ENCODE results near the gene RAB27A. TPM values are rescaled to one million over a fixed set of nuclear protein-coding genes. Genes with fewer than 3 reads are reported as not detected.

Gene RAB27A
- 10 to 100 TPM; 21.0 to 40.7 TPM for total RNA-seq

DNA sequence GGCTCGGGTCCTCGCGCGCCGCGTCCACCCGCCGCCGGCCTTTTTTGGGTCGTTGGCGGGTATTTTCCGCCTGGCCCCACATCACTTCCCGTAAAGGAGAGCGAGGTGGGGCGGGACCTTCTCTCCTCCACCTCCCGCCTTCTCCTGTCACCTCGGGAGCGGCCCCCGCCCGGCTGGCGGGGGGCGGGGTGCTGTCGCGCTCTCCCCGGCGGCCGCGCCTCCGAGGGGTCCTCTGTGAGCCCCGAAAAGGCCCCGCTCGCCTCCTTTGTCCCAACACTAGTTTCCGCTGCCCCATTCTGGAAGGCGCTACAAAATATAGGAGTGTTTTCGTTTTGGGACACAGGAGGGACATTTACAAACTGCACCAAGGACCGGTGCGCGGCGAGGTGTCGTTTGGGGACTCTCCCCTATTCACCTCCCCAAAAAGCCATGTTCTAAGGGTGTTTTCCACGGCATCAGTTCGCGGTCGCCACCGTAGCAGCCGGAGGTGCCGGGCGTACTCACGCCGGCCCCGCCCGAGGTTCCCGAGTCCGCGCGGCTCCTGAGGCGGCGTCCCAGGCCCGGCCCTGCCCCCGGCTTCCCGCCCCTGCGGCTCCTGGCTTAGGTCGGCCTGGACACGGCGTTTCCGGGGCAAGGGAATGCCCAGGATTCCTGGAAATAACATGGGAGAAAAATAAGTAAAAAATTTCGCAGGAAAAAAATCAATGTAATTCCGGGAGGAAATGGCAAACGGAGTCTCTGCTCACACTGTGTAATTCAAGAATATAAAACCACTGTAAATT is at the start of gene RAB27A:
TSS of gene RAB27A (minus strand) at position 68 of the 782 bp plus-strand sequence. CDS start 54,879 bp downstream, outside the sequence.
- Histone ChIP-seq H3K4me1 (ENCODE audit: control insufficient read depth in 1 of 2, low read depth in 2 of 2) (peaks cover 8 to 32% of the 10 kb centered on the region in 2 donors), H3K9me3 (no peaks in the 10 kb centered on the region), H3K36me3 (no peaks in the 10 kb centered on the region), H3K27ac (peak within 1 kb of the TSS; percentile 97 to 98), H3K4me3 (peak within 1 kb of the TSS; percentile 96), H3K27me3 (replicated peaks; ENCODE audit: insufficient read depth) (no peaks in the 10 kb centered on the region)
- TF ChIP-seq, protein P1, sequence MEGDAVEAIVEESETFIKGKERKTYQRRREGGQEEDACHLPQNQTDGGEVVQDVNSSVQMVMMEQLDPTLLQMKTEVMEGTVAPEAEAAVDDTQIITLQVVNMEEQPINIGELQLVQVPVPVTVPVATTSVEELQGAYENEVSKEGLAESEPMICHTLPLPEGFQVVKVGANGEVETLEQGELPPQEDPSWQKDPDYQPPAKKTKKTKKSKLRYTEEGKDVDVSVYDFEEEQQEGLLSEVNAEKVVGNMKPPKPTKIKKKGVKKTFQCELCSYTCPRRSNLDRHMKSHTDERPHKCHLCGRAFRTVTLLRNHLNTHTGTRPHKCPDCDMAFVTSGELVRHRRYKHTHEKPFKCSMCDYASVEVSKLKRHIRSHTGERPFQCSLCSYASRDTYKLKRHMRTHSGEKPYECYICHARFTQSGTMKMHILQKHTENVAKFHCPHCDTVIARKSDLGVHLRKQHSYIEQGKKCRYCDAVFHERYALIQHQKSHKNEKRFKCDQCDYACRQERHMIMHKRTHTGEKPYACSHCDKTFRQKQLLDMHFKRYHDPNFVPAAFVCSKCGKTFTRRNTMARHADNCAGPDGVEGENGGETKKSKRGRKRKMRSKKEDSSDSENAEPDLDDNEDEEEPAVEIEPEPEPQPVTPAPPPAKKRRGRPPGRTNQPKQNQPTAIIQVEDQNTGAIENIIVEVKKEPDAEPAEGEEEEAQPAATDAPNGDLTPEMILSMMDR (IDR thresholded peaks at IDR 0.05): no peak
- ATAC-seq (ENCODE audit: insufficient number of reproducible peaks, low FRiP score, low read depth): peak; percentile 77
- DNase-seq (ENCODE audit: low spot score): no peak

DNA sequence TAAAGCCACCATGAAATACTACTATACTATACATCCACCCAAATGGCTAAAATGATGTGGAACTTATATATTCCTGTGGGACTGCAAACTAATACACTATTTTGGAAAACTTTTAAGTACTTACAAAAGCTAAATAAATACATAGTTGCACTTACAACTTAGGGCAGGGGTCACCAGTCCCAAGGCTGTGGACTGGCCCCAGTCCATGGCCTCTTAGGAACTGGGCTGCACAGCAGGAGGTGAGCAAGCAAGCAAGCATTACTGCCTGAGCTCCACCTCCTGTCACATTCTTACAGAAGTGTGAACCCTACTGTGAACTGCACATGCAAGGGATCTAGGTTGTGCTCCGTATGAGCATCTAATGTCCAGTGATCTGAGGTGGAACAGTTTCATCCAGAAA is 47.5 kb upstream of the RAB27A start:
- Histone ChIP-seq H3K27ac (no peak overlapping the region), H3K9me3 (no peaks in the 10 kb centered on the region), H3K36me3 (peaks cover 4% of the 10 kb centered on the region), H3K4me3 (no peak overlapping the region), H3K27me3 (replicated peaks; ENCODE audit: insufficient read depth) (no peaks in the 10 kb centered on the region), H3K4me1 (ENCODE audit: control insufficient read depth in 1 of 2, low read depth in 2 of 2) (peaks cover 3 to 17% of the 10 kb centered on the region in 2 donors)
- TF ChIP-seq, protein P1 (IDR thresholded peaks at IDR 0.05): no peak
- ATAC-seq (ENCODE audit: insufficient number of reproducible peaks, low FRiP score, low read depth): no peak
- no peak for DNase-seq (ENCODE audit: low spot score)

DNA sequence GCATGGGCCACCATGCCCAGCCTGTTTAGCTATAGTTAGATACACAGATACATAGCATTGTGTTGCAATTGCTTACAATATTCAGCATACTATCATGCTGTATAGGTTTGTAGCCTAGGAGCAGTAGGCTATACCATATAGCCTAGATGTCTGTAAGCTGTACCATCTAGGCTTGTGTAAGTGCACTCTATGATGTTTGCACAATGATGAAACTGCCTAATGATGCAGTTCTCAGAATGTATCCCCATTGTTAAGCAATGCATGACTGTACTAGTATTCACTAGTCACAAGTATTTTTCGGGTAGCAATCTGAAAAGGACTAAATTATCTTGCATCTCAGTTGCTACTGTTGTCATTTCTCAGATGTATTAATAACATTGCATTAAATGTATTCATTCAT is 45.4 kb upstream of the RAB27A start:
- H3K27ac ChIP-seq: no peak overlapping the region
- H3K4me1 ChIP-seq (ENCODE audit: control insufficient read depth in 1 of 2, low read depth in 2 of 2): peaks cover 3 to 15% of the 10 kb centered on the region in 2 donors
- TF ChIP-seq, protein P1 (IDR thresholded peaks at IDR 0.05): no peak
- no peak for DNase-seq (ENCODE audit: low spot score)
- peaks cover 4% of the 10 kb centered on the region for H3K36me3 ChIP-seq
- H3K27me3 ChIP-seq (replicated peaks; ENCODE audit: insufficient read depth): no peaks in the 10 kb centered on the region
- no peaks in the 10 kb centered on the region for H3K9me3 ChIP-seq
- no peak overlapping the region for H3K4me3 ChIP-seq
- no peak for ATAC-seq (ENCODE audit: insufficient number of reproducible peaks, low FRiP score, low read depth)

DNA sequence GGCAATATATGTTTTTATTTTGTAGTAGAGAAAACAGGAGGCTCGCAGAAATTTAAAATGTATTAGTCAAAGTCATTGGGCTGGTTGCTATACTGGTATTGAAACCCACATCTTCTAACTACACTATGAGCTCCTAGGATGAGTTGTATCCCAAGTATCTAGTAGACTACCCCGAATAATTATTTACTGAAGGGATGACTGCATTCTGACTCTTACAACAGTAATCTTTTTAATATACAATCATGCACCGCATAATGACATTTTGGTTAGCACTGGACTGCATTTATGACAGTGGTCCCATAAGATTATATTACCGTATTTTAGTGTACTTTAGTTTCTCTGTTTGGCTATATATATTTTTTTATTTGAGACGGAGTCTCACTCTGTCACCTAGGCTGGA is 44.8 kb upstream of the RAB27A start:
- peaks cover 4% of the 10 kb centered on the region for H3K36me3 ChIP-seq

DNA sequence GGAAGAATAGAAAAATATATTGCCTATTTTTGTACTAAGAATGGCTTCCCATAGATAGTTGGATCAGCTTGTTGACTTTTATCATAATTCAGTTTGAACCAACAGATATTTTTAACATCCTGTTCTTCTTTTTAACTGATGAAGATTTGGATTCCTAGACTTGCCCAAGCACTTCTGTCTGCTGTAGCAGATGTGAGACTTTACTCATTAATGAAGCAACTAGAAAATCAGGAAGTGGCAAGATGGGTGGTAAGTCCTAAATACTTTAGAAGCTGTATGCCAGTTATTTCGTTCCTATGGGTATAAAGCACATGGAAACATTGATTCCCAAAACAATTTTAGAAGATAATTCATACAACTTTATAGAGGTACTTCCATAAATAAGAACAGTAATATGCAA is 37.8 kb upstream of the RAB27A start:
- ATAC-seq (ENCODE audit: insufficient number of reproducible peaks, low FRiP score, low read depth): no peak
- Histone ChIP-seq H3K4me1 (ENCODE audit: control insufficient read depth in 1 of 2, low read depth in 2 of 2) (no peaks in the 10 kb centered on the region), H3K36me3 (peaks cover 5% of the 10 kb centered on the region), H3K27me3 (replicated peaks; ENCODE audit: insufficient read depth) (no peaks in the 10 kb centered on the region), H3K9me3 (no peaks in the 10 kb centered on the region), H3K4me3 (no peak overlapping the region), H3K27ac (no peak overlapping the region)
- DNase-seq (ENCODE audit: low spot score): no peak
- TF ChIP-seq, protein P1 (IDR thresholded peaks at IDR 0.05): no peak

More for the DNA sequence above, 44.8 kb upstream of the RAB27A start:
- TF ChIP-seq, protein P1 (IDR thresholded peaks at IDR 0.05): no peak
- no peak for DNase-seq (ENCODE audit: low spot score)
- H3K9me3 ChIP-seq: no peaks in the 10 kb centered on the region
- H3K4me3 ChIP-seq: no peak overlapping the region
- no peaks in the 10 kb centered on the region for H3K27me3 ChIP-seq (replicated peaks; ENCODE audit: insufficient read depth)
- no peak for ATAC-seq (ENCODE audit: insufficient number of reproducible peaks, low FRiP score, low read depth)
- H3K27ac ChIP-seq: no peak overlapping the region
- peaks cover under 1 to 9% of the 10 kb centered on the region in 2 donors for H3K4me1 ChIP-seq (ENCODE audit: control insufficient read depth in 1 of 2, low read depth in 2 of 2)

All from thoracic aorta (tissue), 2 donors.